IgD-negative memory B cell (primary cell): ENCODE results near the gene MRPS24. TPM values are rescaled to one million over a fixed set of nuclear protein-coding genes. Genes with fewer than 3 reads are reported as not detected.
A peak's percentile ranks its signal among the peaks of the same experiment; 100 is the strongest.
"Not testable (repeated sequence)": the region's sequence is repeated elsewhere in the genome, so short reads cannot be mapped to it uniquely, and the experiment has no call there.

Experiments used
- H3K27ac Mint-ChIP-seq, 3 donors: one replicate each; pipeline ENCODE4 v1.8.0; 2020 to 2022; ENCODE audit warnings: mild to moderate bottlenecking in 3 of 3, mixed read lengths in 3 of 3, moderate library complexity in 1 of 3
- H3K27me3 Mint-ChIP-seq: one replicate; pipeline ENCODE4 v1.8.0; 2021; ENCODE audit warnings: mixed read lengths
- H3K36me3 Mint-ChIP-seq: one replicate; pipeline ENCODE4 v1.8.0; 2020; ENCODE audit warnings: mild to moderate bottlenecking, mixed read lengths
- H3K4me1 Mint-ChIP-seq, 3 donors: one replicate each; pipeline ENCODE4 v1.8.0; 2020 to 2022; ENCODE audit warnings: mixed read lengths in 3 of 3, mild to moderate bottlenecking in 1 of 3
- H3K4me3 Mint-ChIP-seq, 4 donors: one replicate each; pipeline ENCODE4 v1.8.0; 2020 to 2022; ENCODE audit warnings: mild to moderate bottlenecking in 4 of 4, mixed read lengths in 4 of 4, moderate library complexity in 3 of 4
- H3K9me3 Mint-ChIP-seq, 3 donors: one replicate each; pipeline ENCODE4 v1.8.0; 2020 to 2021; ENCODE audit warnings: mixed read lengths in 3 of 3, mild to moderate bottlenecking in 1 of 3
- polyA plus RNA-seq: library from polyadenylated mRNA; unstranded; fragments of 300-500 nt; fragmentation: Illumina TruSeq; gene quantifications from one replicate; pipeline ENCODE4 v1.2.3, GENCODE V29; 2021

MRPS24 gene
- polyA plus RNA-seq, 1 donor from 2014 or later: 136 TPM

- Mint-ChIP-seq H3K27me3 (no peaks in the 10 kb centered on the region), H3K4me3 (peak overlapping the region; percentile 77 to 95 (median 94)), H3K27ac (peak overlapping the region; percentile 75 to 96 (median 94)), H3K36me3 (no peaks in the 10 kb centered on the region), H3K9me3 (peaks cover 0 to 4% (median 0%) of the 10 kb centered on the region in 3 donors), H3K4me1 (peaks cover 14 to 21% (median 16%) of the 10 kb centered on the region in 3 donors)
These were observed 34.7 kb downstream of the MRPS24 start for GRCh38 chr7:43834463-43835251.

GRCh38 chr7:43830917-43831316, 38.4 kb downstream of the MRPS24 start:
- H3K9me3 Mint-ChIP-seq, H3K4me3 Mint-ChIP-seq, H3K27me3 Mint-ChIP-seq, H3K27ac Mint-ChIP-seq, H3K36me3 Mint-ChIP-seq: not testable (repeated sequence)
- peaks cover 7 to 14% (median 12%) of the 10 kb centered on the region in 3 donors for H3K4me1 Mint-ChIP-seq

GRCh38 chr7:43825391-43825808, 43.9 kb downstream of the MRPS24 start:
- no peak overlapping the region for H3K4me3 Mint-ChIP-seq
- H3K27ac Mint-ChIP-seq: no peak overlapping the region
- no peaks in the 10 kb centered on the region for H3K9me3 Mint-ChIP-seq
- H3K27me3 Mint-ChIP-seq: peaks cover 11% of the 10 kb centered on the region
- H3K4me1 Mint-ChIP-seq: no peaks in the 10 kb centered on the region
- H3K36me3 Mint-ChIP-seq: no peaks in the 10 kb centered on the region

- Mint-ChIP-seq H3K9me3 (no peaks in the 10 kb centered on the region), H3K4me3 (no peak overlapping the region), H3K4me1 (no peaks in the 10 kb centered on the region), H3K27ac (no peak overlapping the region), H3K27me3 (peaks cover 11% of the 10 kb centered on the region), H3K36me3 (no peaks in the 10 kb centered on the region)
These were observed 44.4 kb downstream of the MRPS24 start for GRCh38 chr7:43824963-43825362.

GRCh38 chr7:43824513-43824912, 44.8 kb downstream of the MRPS24 start:
- H3K4me1 Mint-ChIP-seq, H3K4me3 Mint-ChIP-seq, H3K27ac Mint-ChIP-seq, H3K9me3 Mint-ChIP-seq, H3K36me3 Mint-ChIP-seq: not testable (repeated sequence)
- H3K27me3 Mint-ChIP-seq: peaks cover 11% of the 10 kb centered on the region

- peaks cover 11% of the 10 kb centered on the region for H3K27me3 Mint-ChIP-seq
- no peaks in the 10 kb centered on the region for H3K4me1 Mint-ChIP-seq
- H3K27ac Mint-ChIP-seq: no peak overlapping the region
- H3K9me3 Mint-ChIP-seq: no peaks in the 10 kb centered on the region
- no peak overlapping the region for H3K4me3 Mint-ChIP-seq
- no peaks in the 10 kb centered on the region for H3K36me3 Mint-ChIP-seq
These were observed 45.4 kb downstream of the MRPS24 start for GRCh38 chr7:43823941-43824340.

GRCh38 chr7:43823425-43823824, 45.9 kb downstream of the MRPS24 start:
- not testable (repeated sequence) for H3K36me3 Mint-ChIP-seq, H3K4me1 Mint-ChIP-seq, H3K27ac Mint-ChIP-seq, H3K9me3 Mint-ChIP-seq, H3K4me3 Mint-ChIP-seq
- peaks cover 10% of the 10 kb centered on the region for H3K27me3 Mint-ChIP-seq

Other genes with a start within 250 kb of the MRPS24 start
- gene COA1, start 140.0 kb downstream of the MRPS24 start, polyA plus RNA-seq: 48.5 TPM
- gene BLVRA, start 110.8 kb downstream of the MRPS24 start, polyA plus RNA-seq: 34.4 TPM
- 24.4 TPM for gene URGCP, start 37.1 kb upstream of the MRPS24 start, polyA plus RNA-seq
- gene UBE2D4, start 56.9 kb upstream of the MRPS24 start, polyA plus RNA-seq: 15.1 TPM
- 0.10 TPM for gene SPDYE1, start 128.4 kb upstream of the MRPS24 start, polyA plus RNA-seq
- 384 TPM for gene DBNL, start 175.2 kb upstream of the MRPS24 start, polyA plus RNA-seq
- gene PGAM2, start 196.1 kb upstream of the MRPS24 start, polyA plus RNA-seq: not detected
- 42.0 TPM for gene POLM, start 213.0 kb upstream of the MRPS24 start, polyA plus RNA-seq
- 3.7 TPM for gene AEBP1, start 234.8 kb upstream of the MRPS24 start, polyA plus RNA-seq